HG02678 (cell line): ENCODE measurements around the gene C10orf90.

Experiments used
- ATAC-seq: cut with Tn5 transposase; IDR thresholded peaks from one replicate; pipeline ENCODE4 v1.9.1; 2021; ENCODE audit warnings: mild to moderate bottlenecking, moderate library complexity; ENCODE audit not compliant: unreplicated experiment

Gene C10orf90

DNA sequence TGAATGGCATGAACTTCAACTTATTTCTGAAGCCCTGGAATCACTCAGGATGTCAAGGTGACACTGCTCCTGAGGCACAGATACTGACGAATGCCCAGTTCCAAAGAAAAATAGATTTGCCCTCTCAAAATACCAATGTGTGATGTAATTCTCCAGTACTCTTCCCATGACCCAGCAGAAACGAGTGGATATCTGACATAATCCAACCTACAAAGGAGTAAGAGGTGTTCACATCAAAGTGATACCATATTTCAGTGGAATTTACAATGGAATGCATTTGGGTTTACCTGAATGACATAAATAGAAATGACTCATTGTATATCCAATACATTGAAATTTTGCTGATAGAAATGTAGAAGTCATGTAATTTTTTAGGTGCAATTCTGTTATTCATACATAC, 161.3 kb downstream of the C10orf90 start:
- no peak for ATAC-seq

DNA sequence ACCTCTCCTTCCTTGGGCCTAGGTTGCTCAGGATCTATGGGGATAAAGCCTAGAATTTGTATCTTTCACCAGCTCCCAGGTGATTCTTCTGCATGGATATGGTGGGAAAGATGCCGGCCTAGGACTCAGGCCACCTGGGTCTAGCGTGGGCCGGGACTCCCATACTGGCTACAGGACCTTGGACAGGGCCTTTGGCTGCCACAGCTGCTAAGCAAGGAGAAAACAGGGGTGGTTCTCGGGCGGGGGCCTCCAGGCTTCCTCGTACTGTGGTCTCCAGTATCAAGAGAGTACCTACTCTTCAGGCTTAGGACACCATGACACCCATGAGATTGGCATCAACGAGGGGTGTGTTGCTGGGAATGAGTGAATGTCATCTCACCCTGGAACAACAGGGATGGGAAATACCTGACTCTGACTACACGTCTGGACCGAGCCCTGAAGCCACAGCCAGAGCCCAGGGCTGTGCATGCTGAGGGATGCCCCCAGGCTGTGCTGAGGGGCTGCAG, 161.9 kb downstream of the C10orf90 start:
- ATAC-seq = no peak

DNA sequence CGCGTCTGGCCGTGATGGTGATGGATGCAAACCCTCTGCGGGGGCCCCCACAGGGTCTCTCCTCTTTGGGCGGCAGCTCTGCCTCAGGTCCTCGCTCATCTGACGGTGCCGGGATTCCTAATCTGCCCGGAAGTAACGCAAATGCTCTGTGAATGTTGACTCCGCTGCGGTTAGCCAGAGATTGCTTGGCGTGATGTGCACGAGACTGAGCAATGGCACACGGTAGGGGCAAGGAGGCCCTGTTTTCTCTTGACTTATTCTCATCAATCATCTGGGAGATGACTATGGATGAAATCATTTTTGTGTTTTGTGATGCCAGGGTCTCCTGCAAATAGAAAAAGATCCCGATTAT, 165.8 kb downstream of the C10orf90 start:
- no peak for ATAC-seq

DNA sequence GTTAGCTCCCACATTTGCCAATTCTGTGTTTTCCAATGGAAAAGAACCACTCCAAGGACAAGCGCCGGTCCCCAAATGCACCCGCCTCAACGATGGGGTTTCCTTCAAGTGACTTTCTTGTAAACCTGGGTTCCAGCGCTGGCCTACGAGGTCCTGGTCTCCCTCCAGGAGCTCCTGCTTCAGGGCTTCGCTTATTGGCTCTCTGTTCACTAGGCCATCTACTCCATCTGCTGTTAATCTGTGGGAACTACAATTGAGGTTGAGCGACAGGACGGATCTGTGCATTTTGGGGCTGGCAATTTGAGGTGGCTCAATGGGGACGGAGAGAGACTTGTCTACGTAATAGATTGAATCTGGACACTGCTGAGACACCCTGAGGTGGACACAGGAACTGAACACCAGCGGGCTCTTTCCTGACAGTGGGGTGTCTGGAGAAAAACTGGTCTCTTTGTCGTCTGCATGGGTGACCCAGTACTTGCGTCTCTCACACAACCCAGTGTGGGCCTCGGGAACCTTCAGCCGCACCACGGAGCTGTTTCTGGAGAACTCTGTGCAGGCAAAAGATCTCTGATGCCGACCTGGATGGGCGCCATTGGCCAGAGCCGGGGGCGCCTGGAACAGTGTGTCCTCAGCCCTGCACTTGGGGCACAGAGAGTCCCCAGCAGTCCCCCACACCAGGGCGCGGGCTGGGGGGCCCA, 166.3 kb downstream of the C10orf90 start:
- peak; percentile 47 for ATAC-seq

DNA sequence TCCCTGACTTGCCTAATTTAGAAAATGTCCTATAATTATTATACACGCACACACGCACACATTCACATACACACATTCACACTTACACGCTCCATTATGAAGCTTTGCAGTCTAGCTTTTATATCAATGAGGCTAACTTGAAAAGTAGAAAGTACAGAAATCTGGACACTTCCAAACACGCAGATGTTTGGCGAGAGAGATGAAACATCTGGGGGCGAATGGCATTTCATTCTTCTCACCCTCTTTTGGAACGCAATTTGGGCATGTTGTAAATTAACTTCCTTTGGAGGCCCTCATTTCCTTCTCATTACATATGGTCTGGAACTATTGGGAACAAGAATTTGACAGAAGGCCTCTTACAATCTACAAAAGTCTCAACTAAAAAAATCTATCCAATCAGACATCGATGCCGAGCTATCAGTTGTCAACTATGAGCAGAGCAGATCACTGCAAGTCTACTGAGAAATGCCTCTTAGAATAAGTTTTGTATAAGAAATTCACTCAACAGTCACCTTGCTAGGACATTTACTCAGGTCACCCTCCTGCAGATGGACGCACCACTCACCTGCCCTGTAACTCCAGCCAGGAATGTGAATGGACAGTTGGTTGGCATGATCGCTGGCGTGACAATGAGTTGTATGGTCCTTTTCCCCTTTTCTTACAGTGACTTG, 167.0 kb downstream of the C10orf90 start:
- ATAC-seq = no peak

DNA sequence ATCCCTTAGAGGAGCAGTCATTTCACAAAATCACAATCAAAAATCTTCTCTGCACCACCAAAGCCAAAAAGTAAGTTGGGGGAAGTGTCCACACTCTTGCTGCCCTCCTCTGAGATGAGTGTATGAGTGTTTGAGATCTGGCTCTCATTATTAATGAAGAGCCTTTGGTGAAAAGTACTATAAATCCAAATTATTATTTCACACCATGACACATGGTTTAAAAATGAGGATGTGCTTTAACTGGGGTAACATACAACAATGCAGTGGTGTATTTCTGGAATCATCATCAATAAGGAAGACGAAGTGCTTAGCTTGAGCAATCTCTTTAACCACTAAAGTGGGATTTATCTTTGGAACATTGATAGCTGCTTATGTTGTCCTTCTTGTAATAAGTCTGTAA, 168.1 kb downstream of the C10orf90 start:
- no peak for ATAC-seq

DNA sequence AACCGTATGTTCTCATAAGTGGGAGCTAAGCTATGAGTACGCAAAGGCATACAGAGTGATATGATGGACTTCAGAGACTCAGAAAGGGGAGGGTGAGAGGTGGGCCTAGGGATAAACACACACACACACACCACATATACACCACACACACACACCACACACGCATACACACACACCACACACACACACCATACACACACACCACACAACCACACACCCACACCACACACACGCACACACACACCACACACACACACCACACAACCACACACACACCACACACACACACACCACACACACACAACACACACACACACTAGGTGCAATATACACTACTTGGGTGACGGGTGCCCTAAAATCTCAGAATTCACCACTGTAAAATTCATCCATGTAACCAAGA, 168.7 kb downstream of the C10orf90 start:
- ATAC-seq = no peak

DNA sequence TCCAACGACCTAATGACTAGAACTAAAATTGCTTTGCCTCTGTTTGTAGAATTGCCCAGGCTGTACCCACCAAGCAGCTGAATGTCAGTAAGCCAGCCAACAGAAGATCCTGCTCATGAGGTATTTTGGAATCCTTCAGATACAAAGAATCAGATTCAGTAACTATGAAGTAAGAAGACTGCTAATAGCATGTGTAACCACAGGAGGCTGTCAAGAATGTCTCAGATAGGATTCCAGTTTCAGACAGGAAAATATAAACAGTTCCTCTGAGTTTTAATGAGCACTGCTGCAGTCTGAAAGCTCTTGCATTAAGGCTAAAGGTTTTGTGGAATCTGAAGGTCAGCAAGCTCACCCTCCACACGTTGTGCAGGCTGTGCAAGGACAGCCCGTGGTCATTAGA, 169.6 kb downstream of the C10orf90 start:
- ATAC-seq = no peak

DNA sequence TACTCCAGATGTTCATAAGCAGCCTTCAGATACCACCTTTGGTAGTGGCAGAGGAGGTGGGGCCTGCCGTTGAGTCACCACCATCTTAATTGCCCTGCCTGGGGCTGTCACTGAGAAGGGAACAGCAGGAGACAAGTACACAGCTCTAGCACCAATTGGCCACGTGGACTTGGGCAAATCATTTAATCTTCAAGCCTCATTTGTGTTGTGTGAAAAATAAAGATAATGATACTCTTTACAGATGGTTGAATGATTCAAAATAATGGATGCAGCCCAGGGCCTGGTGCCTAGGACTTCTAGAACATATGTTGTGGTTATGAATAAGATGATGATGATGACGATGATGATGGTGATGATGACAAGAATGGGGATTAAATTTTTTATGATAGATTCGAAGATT, 170.3 kb downstream of the C10orf90 start:
- no peak for ATAC-seq

DNA sequence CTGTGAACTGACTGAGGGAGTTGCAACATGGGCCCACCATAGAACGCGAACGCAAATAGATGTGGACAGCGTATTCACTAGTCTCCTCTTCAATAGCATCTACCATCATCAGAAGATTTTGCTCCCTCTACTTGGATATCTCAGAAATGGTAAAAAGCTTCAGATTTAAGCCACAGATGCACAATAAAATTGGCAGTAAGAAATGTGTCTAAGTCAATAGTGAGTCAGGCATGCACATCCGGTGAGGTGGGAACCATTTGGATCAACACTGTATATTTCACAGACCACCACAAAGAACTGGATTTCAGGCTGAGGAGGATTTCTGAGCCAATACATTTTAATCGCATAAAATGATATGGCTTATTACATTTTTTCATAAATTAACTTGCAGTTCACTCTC, 170.7 kb downstream of the C10orf90 start:
- ATAC-seq = no peak

DNA sequence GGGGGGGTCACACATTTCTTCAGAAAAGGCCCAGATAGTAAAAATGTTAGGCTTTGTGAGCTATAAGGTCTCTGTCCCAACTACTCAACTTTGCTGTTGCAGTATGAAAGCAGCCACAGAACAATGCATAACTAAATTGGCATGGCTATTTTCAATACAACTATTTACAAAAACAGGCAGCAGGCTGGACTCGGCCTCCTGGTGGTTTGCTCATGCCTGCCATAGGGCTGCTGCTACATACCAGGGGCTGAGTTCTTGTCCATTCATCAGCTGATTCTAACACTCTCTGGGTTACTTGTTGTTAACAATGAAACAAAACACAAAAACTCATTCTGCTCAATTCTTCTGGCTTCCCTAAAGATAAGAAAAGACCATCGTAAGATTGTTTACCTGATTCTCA, 172.8 kb downstream of the C10orf90 start:
- no peak for ATAC-seq

DNA sequence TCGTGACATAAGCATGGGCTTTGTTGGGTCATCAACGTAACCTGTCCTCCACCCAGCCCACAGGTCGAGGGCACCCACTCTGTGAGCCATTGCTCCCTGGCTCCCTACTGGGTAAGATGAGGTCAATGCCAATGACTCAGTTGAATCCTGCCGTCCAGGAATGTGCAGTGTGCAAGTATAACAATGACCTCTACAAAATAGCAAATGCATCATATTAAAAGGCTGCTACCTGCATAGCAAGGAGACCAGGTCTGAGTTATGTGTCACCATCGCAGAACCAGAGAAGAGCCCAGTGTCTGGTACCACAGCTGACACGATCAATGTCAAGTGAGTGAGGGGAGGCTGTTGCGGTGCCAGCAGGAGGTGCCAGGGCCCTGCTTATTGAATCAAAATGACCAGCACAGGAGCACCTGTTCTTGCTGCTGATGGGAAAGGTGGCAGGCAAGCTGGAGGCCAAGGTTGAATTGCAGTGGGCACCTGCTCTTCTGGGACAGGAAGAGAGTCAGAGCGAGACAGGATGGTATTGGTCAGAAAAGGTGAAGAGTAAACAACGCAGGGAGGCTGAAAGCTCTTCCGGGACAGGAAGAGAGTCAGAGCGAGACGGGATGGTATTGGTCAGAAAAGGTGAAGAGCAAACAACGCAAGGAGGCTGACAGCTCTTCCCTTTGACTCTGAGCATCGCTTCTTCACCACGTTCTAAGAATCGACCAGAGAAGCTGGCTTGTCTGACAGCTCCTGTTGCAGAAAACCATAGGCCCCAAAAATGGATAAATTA, 173.5 kb downstream of the C10orf90 start:
- ATAC-seq = no peak

DNA sequence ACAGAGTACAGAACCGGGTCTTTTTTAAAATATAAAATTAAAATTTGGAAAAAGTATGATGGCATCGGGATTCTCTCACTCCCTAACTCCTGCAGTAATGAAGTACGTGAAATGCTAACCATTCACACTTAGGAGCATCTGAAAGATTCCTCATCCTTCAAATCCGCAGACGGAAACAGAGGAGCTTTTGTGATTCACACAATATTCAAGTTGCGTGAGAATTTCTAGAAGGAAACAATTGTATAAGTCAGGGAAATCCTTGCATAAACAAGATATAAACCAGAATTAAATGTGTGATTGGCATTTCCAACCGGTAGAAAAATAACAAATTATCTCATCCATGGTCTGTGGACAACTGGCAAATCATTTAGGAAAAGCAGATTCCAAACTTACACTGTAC, 179.0 kb downstream of the C10orf90 start:
- ATAC-seq = no peak

DNA sequence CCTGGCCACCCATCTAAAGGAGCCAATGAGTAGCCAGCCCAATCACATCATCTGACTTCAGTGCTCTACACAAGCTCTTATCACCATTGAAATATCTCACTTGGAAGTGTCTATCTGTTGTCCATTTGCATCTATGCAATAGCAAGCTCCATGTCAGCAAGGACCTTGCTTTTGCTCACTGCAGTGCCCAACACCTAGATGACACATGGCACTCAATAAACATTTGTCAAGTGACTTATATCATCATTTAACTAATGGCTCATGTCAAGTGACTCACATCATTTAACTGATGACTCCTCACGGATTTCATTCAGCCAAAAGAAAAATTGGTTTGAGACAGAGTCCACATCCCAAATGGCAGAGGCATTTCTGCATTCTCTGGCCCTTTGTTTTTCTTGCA, 189.3 kb downstream of the C10orf90 start:
- no peak for ATAC-seq

DNA sequence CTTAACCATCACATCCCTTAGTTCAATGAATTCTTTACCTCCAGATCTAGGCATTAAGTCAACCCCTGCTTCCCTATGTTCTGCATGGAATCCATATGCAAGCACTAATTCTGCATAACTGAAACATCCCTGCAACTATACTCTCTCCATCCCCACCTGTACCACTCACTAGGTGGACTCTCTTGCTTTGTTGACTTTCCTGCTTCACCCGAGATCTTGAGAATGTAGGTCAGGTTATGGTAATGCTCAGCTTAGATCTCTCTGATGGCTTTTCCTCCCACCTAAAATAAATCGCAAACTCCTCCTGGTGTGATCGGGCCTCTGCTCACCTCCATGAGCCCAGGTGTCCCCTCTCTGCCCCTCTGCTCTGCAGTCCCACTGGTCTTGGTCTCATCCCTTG, 189.8 kb downstream of the C10orf90 start:
- no peak for ATAC-seq

DNA sequence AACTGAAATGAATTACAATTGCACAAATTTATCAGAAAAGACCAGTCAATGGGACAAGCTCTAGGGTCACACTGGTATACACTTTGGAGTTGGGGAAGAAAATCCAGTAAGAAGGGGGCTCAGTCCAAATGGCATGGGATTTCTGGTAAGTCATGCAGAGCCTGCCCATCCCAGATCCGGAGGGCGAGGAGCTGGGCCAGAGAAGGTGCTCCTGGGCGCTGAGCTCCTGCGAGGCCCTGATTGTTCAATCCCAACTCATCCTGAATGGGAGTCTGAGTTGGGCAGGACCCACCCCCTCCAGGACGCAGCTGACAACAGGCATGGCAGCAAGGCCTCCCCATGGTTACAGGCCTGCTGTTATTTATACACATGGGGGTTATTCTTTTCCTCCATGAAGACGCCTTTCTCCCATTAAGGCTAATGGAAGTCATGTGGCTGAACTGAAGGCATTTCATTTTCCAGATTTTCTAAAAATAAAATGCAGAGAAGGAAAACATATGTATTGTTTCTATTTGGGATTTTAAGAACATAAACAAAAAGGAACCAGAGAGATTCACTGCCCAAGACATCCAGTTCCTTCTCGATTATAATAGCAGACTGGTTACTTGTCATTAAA, 191.1 kb downstream of the C10orf90 start:
- ATAC-seq = no peak

DNA sequence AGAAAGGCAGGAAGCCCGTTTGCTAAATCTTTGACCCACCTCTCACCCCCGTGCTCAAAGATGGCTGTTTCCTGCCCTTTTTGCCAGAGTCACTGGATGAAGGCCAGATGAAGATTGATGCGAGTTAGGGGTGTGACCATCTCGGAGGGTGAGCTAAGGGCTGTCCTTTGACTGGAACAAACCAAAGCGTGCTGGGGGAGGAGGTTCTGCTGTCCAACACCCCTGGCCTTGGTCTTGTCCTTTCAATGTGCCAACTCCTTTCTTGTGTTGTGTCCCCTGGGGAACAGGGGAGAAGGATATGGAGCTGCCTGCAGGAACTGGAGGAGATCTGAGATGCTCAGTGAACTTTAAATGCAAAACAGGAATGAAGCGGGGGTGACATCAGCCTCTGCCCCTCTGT, 191.9 kb downstream of the C10orf90 start:
- no peak for ATAC-seq

DNA sequence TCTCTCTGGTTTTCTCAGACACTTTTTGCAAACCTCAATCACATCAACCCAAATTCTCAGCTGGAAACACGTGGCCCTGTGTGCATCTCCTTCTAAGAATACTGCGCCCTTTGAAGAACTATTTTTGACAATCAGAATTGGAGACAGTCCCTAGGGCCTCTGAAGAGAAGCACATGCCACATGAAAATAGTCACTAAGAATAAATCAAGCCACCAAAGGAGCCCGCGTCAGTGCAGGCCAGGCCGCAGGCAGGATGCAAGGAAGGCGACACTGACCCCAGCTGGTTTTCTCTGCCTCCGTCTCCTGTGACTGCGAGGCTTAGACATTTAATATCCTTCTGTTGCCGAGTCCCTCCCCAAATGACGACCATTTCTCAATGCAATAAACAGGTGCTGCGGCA, 194.2 kb downstream of the C10orf90 start:
- ATAC-seq = no peak

DNA sequence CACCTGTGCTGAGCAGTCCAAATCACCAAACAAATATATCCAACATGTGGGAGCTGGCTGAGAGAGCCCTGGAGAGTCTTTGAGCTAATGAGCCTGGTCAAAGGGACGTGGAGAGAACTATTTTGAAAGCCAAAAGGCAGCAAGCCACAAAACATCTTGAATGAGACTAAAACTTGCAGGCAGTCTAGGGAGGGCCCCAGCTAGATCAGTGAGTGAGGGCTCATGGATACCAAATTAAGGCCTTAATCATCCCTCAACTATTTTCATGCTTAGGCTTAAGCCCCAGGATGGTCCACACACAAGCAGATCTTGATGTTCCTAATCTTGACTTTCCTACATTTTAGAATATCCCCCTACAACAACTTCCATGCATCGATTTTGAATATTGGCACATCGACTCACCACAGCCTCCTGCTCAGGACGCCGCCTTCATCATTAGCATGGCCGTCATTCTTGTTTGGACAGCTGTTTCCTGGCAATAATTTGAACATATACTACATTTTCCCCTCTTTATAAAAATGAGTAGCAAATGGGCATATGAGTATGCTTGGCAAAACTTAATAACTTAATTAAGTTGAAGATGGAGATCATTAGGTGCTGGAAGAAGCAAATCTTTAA, 195.3 kb downstream of the C10orf90 start:
- no peak for ATAC-seq

DNA sequence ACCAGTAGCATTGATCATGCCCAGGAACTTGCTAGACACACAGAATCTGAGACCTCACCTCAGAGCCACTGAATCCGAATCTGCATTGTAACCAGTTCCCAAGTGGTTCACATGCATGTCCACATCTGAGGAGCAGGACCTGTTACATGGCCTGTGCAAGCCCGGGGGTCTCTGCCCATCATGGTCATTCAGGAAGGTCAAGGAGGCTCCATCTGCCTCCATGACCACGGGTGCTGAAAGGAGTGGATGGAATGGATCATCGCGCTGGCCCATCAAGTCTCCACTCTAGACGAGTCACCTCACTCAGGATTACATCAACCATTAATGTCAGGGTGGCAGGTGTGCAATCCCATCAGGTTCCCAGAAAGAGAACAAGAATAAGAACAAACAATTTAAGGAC, 196.5 kb downstream of the C10orf90 start:
- no peak for ATAC-seq

DNA sequence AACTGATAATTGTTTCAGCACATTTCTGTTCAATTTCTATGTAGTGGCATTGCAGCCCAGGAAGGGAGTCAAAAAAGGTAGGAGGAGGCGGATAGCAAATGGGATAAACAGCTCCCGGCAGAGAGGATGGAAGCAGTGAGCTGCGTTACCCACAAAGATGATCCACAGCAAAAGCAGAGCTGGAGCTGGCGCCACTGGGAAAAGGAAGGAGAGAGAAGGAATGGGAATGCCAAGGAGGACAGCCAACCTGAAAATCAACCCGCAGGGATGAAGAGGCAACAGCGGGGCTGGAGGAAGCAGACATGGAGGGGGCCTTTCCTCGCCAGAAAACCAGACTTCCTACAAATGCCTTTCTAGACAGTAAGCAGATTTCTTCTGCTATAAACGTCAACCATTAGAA, 199.5 kb downstream of the C10orf90 start:
- no peak for ATAC-seq
